Hematopoietic multipotent progenitor cell treated with erythropoietin and hydrocortisone succinate and interleukin-3 and kit ligand, for 4 days (in vitro differentiated cells): Measurements from ENCODE around the gene TNNC2.
"Not testable (repeated sequence)": the region's sequence is repeated elsewhere in the genome, so short reads cannot be mapped to it uniquely, and the experiment has no call there.

Experiments used
- DNase-seq: peaks from one replicate; pipeline ENCODE4 v3.0.0-alpha.2; 2015

TNNC2 gene

GRCh38 chr20:45827030-45827652 is at the start of gene TNNC2:
TNNC2 (minus strand) TSS chr20:45827312; CDS start chr20:45827248, 64 bp downstream.
- DNase-seq: no peak

- DNase-seq: no peak
These were observed 47.5 kb upstream of the TNNC2 start for GRCh38 chr20:45874576-45874975.

- DNase-seq: not testable (repeated sequence)
These were observed 47.0 kb upstream of the TNNC2 start for GRCh38 chr20:45874104-45874481.

- DNase-seq: peak; percentile 30
These were observed 46.4 kb upstream of the TNNC2 start for GRCh38 chr20:45873409-45874103.

GRCh38 chr20:45872626-45873025 is 45.5 kb upstream of the TNNC2 start:
- DNase-seq: no peak

- DNase-seq: no peak
These were observed 40.7 kb upstream of the TNNC2 start for GRCh38 chr20:45867819-45868176.

GRCh38 chr20:45867136-45867818 is 40.2 kb upstream of the TNNC2 start:
- DNase-seq: no peak

GRCh38 chr20:45866454-45866853 is 39.3 kb upstream of the TNNC2 start:
- no peak for DNase-seq

- peak; percentile 33 for DNase-seq
These were observed 36.7 kb upstream of the TNNC2 start for GRCh38 chr20:45863543-45864470.

GRCh38 chr20:45861221-45862075 is 34.3 kb upstream of the TNNC2 start:
- DNase-seq: peak; percentile 70

- no peak for DNase-seq
These were observed 33.6 kb upstream of the TNNC2 start for GRCh38 chr20:45860560-45861220.

GRCh38 chr20:45859916-45860315 is 32.8 kb upstream of the TNNC2 start:
- DNase-seq: no peak

- DNase-seq: no peak
These were observed 30.7 kb upstream of the TNNC2 start for GRCh38 chr20:45857882-45858216.

GRCh38 chr20:45857114-45857881 is 30.2 kb upstream of the TNNC2 start, which contains the start of the genes ACOT8 and ZSWIM3:
ACOT8 (minus strand) TSS chr20:45857392; CDS start chr20:45857315, 77 bp downstream.
ZSWIM3 (plus strand) TSS chr20:45857614; CDS start chr20:45857826, 212 bp downstream.
- peak; percentile 100 for DNase-seq

- no peak for DNase-seq
These were observed 26.4 kb upstream of the TNNC2 start for GRCh38 chr20:45853484-45853883.

GRCh38 chr20:45852326-45852725 is 25.2 kb upstream of the TNNC2 start:
- peak; percentile 68 for DNase-seq

GRCh38 chr20:45851501-45851900 is 24.4 kb upstream of the TNNC2 start:
- DNase-seq: no peak

GRCh38 chr20:45850926-45851325 is 23.8 kb upstream of the TNNC2 start:
- DNase-seq: peak; percentile 81

GRCh38 chr20:45850238-45850637 is 23.1 kb upstream of the TNNC2 start:
- DNase-seq: no peak

- no peak for DNase-seq
These were observed 22.0 kb upstream of the TNNC2 start for GRCh38 chr20:45848969-45849582.
